Thoracic aorta (tissue), 2 donors: Measurements from ENCODE around the gene CHST11. TPM values are rescaled to one million over a fixed set of nuclear protein-coding genes. Genes with fewer than 3 reads are reported as not detected.

Source experiments
- ATAC-seq: fragments of 150-250 bp; one replicate; pipeline ENCODE4 v1.8.0; 2017; ENCODE audit warnings: low read depth; ENCODE audit not compliant: insufficient number of reproducible peaks, low FRiP score
- DNase-seq: peaks from one replicate; pipeline ENCODE4 v3.0.0-alpha.2; 2020; ENCODE audit warnings: low spot score
- H3K27ac ChIP-seq, 2 donors: fragments of 200-600 bp; sonication (generic); 1 replicate in 1 of 2; 2 replicates in 1 of 2; pipeline ENCODE4 v1.5.1; 2016; ENCODE audit warnings: mild to moderate bottlenecking in 2 of 2, moderate library complexity in 2 of 2
- H3K27me3 ChIP-seq: fragments of 200-600 bp; sonication (generic); replicated peaks from 2 replicates; pipeline ENCODE4 v1.6.0; 2016; ENCODE audit warnings: mild to moderate bottlenecking; ENCODE audit not compliant: insufficient read depth
- H3K36me3 ChIP-seq: fragments of 200-600 bp; sonication (generic); one replicate; pipeline ENCODE4 v1.5.1; 2016
- H3K4me1 ChIP-seq, 2 donors: fragments of 200-600 bp; sonication (generic); 1 replicate in 1 of 2; 2 replicates in 1 of 2; pipeline versions ENCODE4 v1.5.1 to v1.6.0; 2016; ENCODE audit warnings: low read depth in 2 of 2, mild to moderate bottlenecking in 1 of 2; ENCODE audit not compliant: control insufficient read depth in 1 of 2
- H3K4me3 ChIP-seq: fragments of 200-600 bp; sonication (generic); 2 replicates; pipeline ENCODE4 v1.5.1; 2016; ENCODE audit warnings: mild to moderate bottlenecking
- H3K9me3 ChIP-seq: fragments of 200-600 bp; sonication (generic); 2 replicates; pipeline ENCODE4 v1.5.1; 2016
- total RNA-seq, 2 donors: library from RNA; depleted of rRNA; stranded (reverse); fragments of >200 nt; gene quantifications; one replicate each; pipeline versions ENCODE4 v1.1.0 to v1.2.3, GENCODE V29; 2016
- TF ChIP-seq, protein P1 (sequence below): fragments of 200-600 bp; sonication (generic); IDR thresholded peaks from one replicate; pipeline ENCODE4 v1.5.1; 2019; ENCODE audit warnings: antibody characterized with exemption

Gene CHST11
- total RNA-seq, 2 donors from 2014 or later = 41.9 to 79.3 TPM

DNA sequence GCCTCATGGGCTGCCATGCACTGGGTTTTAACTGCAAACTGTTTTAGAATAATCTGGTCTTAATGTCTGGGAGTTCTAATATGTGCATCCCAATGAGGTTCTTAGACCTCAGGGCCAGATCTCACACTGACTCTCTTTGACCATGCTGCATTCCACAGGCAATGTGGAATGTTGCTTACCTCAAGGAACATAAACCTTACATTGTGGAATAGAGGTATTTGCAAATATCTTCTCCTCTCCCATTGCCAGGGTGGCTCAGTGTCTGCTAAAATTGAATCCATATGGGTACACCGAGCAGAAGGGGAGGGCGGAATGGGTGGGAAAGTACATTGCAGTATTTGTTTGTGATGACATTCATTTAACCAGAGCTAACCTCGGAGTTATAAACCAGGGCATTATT is 78.6 kb downstream of the CHST11 start:
- no peak for DNase-seq
- ATAC-seq = no peak
- Histone ChIP-seq H3K4me1 (no peaks in the 10 kb centered on the region), H3K4me3 (no peak overlapping the region), H3K36me3 (no peaks in the 10 kb centered on the region), H3K9me3 (no peaks in the 10 kb centered on the region), H3K27me3 (no peaks in the 10 kb centered on the region), H3K27ac (no peak overlapping the region)
- TF ChIP-seq, protein P1, sequence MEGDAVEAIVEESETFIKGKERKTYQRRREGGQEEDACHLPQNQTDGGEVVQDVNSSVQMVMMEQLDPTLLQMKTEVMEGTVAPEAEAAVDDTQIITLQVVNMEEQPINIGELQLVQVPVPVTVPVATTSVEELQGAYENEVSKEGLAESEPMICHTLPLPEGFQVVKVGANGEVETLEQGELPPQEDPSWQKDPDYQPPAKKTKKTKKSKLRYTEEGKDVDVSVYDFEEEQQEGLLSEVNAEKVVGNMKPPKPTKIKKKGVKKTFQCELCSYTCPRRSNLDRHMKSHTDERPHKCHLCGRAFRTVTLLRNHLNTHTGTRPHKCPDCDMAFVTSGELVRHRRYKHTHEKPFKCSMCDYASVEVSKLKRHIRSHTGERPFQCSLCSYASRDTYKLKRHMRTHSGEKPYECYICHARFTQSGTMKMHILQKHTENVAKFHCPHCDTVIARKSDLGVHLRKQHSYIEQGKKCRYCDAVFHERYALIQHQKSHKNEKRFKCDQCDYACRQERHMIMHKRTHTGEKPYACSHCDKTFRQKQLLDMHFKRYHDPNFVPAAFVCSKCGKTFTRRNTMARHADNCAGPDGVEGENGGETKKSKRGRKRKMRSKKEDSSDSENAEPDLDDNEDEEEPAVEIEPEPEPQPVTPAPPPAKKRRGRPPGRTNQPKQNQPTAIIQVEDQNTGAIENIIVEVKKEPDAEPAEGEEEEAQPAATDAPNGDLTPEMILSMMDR = no peak

DNA sequence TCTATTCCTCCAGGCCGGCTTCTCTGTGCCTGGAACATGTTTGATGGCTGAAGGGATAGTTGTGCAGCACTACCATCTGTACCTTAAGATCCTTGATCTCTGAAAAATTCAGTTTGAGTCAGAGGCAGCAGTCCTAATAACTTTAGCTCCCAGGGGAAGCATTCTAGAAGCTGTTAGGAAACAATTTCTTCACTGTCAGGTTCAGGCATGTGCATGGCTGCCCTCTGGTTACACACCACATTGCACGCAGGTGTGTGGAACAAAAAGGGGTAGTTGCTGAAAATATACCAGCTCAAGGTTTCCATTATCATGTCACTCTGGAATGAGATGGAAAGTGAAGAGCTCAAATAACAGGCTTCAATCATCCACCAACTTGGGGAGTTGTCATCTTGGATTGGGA is 80.1 kb downstream of the CHST11 start:
- H3K36me3 ChIP-seq = no peaks in the 10 kb centered on the region
- ATAC-seq (no peak), DNase-seq (no peak)
- TF ChIP-seq, protein P1 = no peak
- peaks cover 0 to 10% of the 10 kb centered on the region in 2 donors for H3K4me1 ChIP-seq
- H3K4me3 ChIP-seq = no peak overlapping the region
- H3K27me3 ChIP-seq = no peaks in the 10 kb centered on the region
- no peak overlapping the region for H3K27ac ChIP-seq
- H3K9me3 ChIP-seq = no peaks in the 10 kb centered on the region

DNA sequence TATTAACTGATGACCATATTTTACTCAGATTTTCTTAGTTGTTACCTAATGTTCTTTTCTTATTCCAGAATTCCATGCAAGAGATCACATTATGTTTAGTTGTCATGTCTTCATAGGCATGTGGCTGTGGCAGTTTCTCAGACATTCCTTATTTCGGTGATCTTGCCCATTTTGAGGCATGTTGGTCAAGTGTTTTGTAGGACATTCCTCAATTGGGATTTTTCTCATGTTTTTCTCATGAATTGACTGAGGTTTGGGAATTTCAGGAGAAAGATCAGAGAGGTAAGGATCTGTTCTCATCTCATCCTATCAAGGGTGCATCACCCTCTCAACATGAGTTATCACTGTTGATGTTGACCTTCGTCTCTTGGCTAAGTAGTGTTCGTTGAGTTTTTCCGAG is 81.3 kb downstream of the CHST11 start:
- Histone ChIP-seq H3K9me3 (no peaks in the 10 kb centered on the region), H3K4me1 (peaks cover 0 to 10% of the 10 kb centered on the region in 2 donors), H3K27me3 (no peaks in the 10 kb centered on the region), H3K4me3 (no peak overlapping the region), H3K36me3 (no peaks in the 10 kb centered on the region), H3K27ac (no peak overlapping the region)
- TF ChIP-seq, protein P1 = no peak
- ATAC-seq (no peak), DNase-seq (no peak)

DNA sequence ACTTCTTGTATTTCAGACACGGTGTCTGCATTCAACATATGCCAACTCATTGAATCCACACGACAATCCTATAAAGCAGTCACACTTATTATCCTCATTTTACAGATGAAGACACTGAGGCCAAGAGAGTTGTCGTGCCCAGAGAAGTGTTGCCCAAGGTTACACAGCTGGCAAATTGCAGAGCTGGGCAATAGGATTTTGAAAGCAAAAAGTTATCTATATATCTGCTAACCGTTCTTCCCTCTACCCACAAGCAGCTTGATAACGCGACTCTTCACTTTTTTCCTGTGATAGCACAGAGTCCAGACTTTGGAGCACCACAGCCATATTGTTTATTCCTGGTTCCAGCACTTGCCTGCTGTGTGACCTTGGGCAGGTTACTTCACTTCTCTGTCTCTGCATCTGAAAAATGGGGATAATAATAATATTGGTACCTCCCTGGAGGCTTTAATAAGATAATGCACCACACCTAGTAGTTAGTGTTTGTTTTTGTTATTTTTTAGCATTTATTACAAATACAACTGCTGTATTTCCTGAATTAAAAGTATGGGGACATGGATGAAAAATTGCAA is 82.2 kb downstream of the CHST11 start:
- ATAC-seq (no peak), DNase-seq (no peak)
- Histone ChIP-seq H3K4me3 (no peak overlapping the region), H3K9me3 (no peaks in the 10 kb centered on the region), H3K36me3 (no peaks in the 10 kb centered on the region), H3K27me3 (no peaks in the 10 kb centered on the region), H3K4me1 (peaks cover 0 to 10% of the 10 kb centered on the region in 2 donors), H3K27ac (no peak overlapping the region)
- TF ChIP-seq, protein P1 = no peak

DNA sequence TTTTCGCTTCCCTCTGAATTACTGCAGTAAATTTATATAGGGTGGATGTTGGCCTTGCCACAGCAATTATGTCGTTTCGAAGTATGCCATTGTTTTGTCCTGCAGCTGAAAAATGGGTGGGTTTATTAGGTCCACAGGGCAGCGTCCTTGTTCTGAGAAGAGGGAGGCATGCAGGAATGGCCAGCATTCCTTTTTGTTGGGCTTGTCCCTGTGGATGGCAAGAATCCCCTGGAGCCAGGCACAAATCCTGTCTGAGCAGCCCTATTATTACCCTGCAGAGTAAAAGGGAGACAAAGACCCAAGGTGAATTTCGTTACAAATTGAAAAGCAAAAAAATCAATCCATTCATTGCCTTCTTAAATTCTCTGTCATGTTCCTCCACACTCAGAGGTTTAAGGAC is 88.1 kb downstream of the CHST11 start:
- Histone ChIP-seq H3K4me3 (no peak overlapping the region), H3K36me3 (no peaks in the 10 kb centered on the region), H3K9me3 (no peaks in the 10 kb centered on the region), H3K4me1 (peaks cover 0 to 23% of the 10 kb centered on the region in 2 donors), H3K27me3 (no peaks in the 10 kb centered on the region), H3K27ac (no peak overlapping the region)
- ATAC-seq (no peak), DNase-seq (no peak)
- TF ChIP-seq, protein P1 = no peak
